Epithelial cell of proximal tubule (primary cell): ENCODE data around the gene STAM. TPM values are rescaled to one million over a fixed set of nuclear protein-coding genes. Genes with fewer than 3 reads are reported as not detected.

Experiments used
- DNase-seq: peaks from one replicate; pipeline ENCODE4 v3.0.0-alpha.2; 2011; ENCODE audit warnings: low read depth
- H3K4me3 ChIP-seq: 2 replicates; pipeline ENCODE4 v1.5.1; 2011; ENCODE audit warnings: low read depth, mild to moderate bottlenecking, low read length
- CTCF ChIP-seq: conservative IDR thresholded peaks from 2 replicates; pipeline ENCODE4 v1.5.1; 2012; ENCODE audit warnings: low read depth, mild to moderate bottlenecking, low read length
- total RNA-seq: library from RNA; depleted of rRNA; stranded (reverse); fragments of >200 nt; gene quantifications from 2 replicates; pipeline ENCODE4 v1.2.3, GENCODE V29; 2015

STAM gene
- total RNA-seq, 1 donor from 2014 or later, result 21.6 TPM

GRCh38 chr10:17701301-17701700, 57.4 kb downstream of the STAM start:
- TF ChIP-seq CTCF, result no peak

GRCh38 chr10:17703706-17704105, 59.8 kb downstream of the STAM start:
- H3K4me3 ChIP-seq, result no peak overlapping the region
- no peak for TF ChIP-seq CTCF
- DNase-seq, result no peak

More at GRCh38 chr10:17701301-17701700, 57.4 kb downstream of the STAM start:
- H3K4me3 ChIP-seq, result no peak overlapping the region
- no peak for DNase-seq

- H3K4me3 ChIP-seq, result no peak overlapping the region
- no peak for DNase-seq
- no peak for TF ChIP-seq CTCF
Observed at GRCh38 chr10:17708821-17709220, 64.9 kb downstream of the STAM start.

- no peak overlapping the region for H3K4me3 ChIP-seq
- DNase-seq, result no peak
- no peak for TF ChIP-seq CTCF
Observed at GRCh38 chr10:17709492-17709891, 65.5 kb downstream of the STAM start.

- DNase-seq, result no peak
- no peak overlapping the region for H3K4me3 ChIP-seq
- TF ChIP-seq CTCF, result no peak
Observed at GRCh38 chr10:17710181-17710580, 66.2 kb downstream of the STAM start.

GRCh38 chr10:17712053-17712452, 68.1 kb downstream of the STAM start:
- no peak for TF ChIP-seq CTCF
- no peak overlapping the region for H3K4me3 ChIP-seq
- DNase-seq, result no peak

- no peak for DNase-seq
- no peak overlapping the region for H3K4me3 ChIP-seq
- no peak for TF ChIP-seq CTCF
Observed at GRCh38 chr10:17712717-17713471, 68.9 kb downstream of the STAM start.
